ENCODE results near the gene KMT2D. TPM values are rescaled to one million over a fixed set of nuclear protein-coding genes. Genes with fewer than 3 reads are reported as not detected.

Gene KMT2D
- total RNA-seq, 2 donors from 2014 or later = 137 to 139 TPM

GRCh38 chr12:49021292-49021915 lies 39.2 kb downstream of the KMT2D start:
- no peaks in the 10 kb centered on the region for H3K9me3 ChIP-seq (ENCODE audit: control insufficient read depth, low read length, poor library complexity, severe bottlenecking)
- peaks cover 13% of the 10 kb centered on the region for H3K36me3 Mint-ChIP-seq (ENCODE audit: low read depth)
- ATAC-seq = no peak
- H3K27ac Mint-ChIP-seq = peak overlapping the region; percentile 91
- no peaks in the 10 kb centered on the region for H3K27me3 Mint-ChIP-seq
- H3K4me3 Mint-ChIP-seq = no peak overlapping the region
- no peak for DNase-seq
- H3K4me1 Mint-ChIP-seq = peaks cover 21% of the 10 kb centered on the region

DNA sequence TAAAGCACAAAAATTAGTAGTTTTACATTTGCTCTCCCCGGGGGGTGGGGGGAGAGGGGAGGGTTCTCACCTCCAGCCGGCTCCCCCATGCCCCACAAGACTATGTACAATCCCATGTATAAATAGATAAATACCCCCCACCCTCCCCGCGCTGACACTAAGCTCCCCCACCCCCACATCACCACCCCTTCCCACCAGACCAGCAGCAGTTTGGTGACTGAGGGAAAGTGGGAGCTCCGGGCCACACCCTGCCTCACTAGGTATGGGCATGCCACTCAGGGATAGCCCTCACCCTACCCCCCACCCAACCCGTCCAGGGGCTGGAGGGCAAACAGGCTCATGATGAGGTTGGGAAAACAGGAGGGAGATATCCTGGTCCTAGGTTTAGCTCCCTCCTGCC lies 40.2 kb downstream of the KMT2D start:
- peak overlapping the region; percentile 99 for H3K27ac Mint-ChIP-seq
- H3K4me1 Mint-ChIP-seq = peaks cover 28% of the 10 kb centered on the region
- DNase-seq (no peak), ATAC-seq (no peak)
- no peaks in the 10 kb centered on the region for H3K9me3 ChIP-seq (ENCODE audit: control insufficient read depth, low read length, poor library complexity, severe bottlenecking)
- no peak overlapping the region for H3K4me3 Mint-ChIP-seq
- peaks cover 16% of the 10 kb centered on the region for H3K36me3 Mint-ChIP-seq (ENCODE audit: low read depth)
- H3K27me3 Mint-ChIP-seq = no peaks in the 10 kb centered on the region

DNA sequence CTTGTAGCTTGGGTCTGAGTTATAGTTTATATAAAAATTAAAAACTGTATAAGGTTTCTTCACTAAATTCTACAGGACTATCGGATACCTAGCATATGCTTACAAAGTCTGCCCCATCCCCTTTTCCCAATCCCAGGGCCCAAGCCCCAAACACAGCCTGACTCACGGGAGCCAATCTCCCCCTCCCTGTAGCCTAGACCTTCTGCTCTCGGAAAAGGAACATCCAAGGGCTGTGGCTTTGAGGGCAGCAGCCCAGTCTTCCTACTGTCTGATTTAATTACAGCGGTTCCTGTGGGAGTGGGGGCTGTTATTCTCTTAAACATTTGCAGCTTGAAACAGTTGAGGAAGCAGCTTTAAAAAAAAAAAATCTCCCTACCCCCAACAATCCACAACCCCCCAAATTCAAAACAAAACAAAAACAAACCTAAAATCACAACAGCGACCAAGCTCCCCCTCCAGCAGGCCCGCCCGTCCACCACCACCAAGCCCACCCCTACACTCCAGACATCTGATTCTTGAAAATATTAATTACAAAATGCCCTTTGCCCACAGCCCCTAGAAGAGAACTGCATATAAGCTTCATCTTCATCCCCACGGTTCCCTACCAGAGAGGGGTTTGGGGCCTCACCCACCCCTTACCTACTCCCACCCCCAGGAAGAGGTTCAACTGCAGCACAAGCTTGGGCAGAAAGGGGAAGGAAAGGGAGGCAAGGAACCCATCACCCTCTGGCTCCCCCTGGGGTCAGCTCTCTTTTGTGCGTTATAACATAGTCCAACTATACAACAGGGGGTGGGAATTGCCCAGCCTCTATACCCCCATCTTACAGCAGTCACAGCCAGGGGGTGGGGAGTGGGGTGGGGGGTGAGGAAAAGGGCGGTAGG lies 40.9 kb downstream of the KMT2D start:
- Mint-ChIP-seq H3K4me1 (peaks cover 32% of the 10 kb centered on the region), H3K27me3 (no peaks in the 10 kb centered on the region), H3K36me3 (ENCODE audit: low read depth) (peaks cover 16% of the 10 kb centered on the region), H3K4me3 (peak overlapping the region; percentile 49), H3K27ac (peak overlapping the region; percentile 99)
- DNase-seq (peak in 1 of 3 donors; percentile 36), ATAC-seq (no peak)
- H3K9me3 ChIP-seq (ENCODE audit: control insufficient read depth, low read length, poor library complexity, severe bottlenecking) = no peaks in the 10 kb centered on the region

- Mint-ChIP-seq H3K27ac (peak overlapping the region; percentile 99), H3K4me1 (peaks cover 36% of the 10 kb centered on the region), H3K27me3 (no peaks in the 10 kb centered on the region), H3K36me3 (ENCODE audit: low read depth) (peaks cover 16% of the 10 kb centered on the region), H3K4me3 (peak overlapping the region; percentile 92)
- peak; percentile 39 for ATAC-seq
- DNase-seq = no peak
- H3K9me3 ChIP-seq (ENCODE audit: control insufficient read depth, low read length, poor library complexity, severe bottlenecking) = no peaks in the 10 kb centered on the region
Measured at GRCh38 chr12:49019120-49019430, 41.5 kb downstream of the KMT2D start.

DNA sequence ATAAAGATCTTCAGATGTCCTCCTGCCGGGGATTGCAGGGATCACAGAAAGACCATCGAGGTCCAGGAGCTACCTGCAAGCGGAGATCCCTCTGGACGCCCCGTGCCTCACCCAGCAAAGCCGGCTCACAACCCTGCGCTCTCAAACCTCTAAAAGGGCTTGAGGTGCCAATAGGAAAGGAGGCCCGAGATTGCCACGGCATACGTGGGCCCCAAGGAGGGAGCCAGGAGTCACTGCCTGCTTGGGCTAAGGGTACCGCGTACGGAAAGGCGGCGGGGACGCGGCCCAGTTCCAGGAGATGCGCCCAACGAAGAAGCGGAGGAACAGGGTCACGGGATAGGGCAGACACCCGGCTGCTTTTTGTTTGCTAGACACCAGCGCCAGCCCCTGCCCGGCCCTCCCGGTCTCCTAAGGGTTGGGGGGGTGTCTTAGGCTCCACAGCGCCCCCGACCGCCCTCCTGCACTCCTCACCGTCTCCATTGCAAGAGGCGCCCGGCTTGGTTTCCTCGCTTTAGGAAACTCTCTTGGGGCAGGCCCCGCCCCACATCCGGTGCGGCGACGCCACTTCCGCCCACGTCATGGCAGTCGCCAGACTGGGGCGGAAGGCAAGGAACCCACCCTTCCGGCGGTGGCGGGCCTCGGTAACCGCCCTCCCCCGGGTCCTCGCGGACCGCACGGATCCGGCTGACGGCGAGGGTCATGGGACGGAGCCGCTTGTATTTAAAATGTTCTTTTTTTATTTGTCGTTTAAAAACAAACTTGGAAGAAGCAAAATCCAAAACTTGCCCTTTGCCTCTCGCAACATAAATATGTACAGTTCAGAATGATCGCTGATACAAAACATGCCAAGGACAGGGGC lies 42.1 kb downstream of the KMT2D start, which contains the start of gene PRKAG1:
Gene PRKAG1, minus strand, starts transcription at position 516 of the 859 bp plus-strand sequence. Its CDS starts 36 bp downstream, at position 480.
- DNase-seq (peak; percentile 92 to 97 (median 96)), ATAC-seq (peak; percentile 92)
- peaks cover 36% of the 10 kb centered on the region for H3K4me1 Mint-ChIP-seq
- H3K27me3 Mint-ChIP-seq = no peaks in the 10 kb centered on the region
- H3K27ac Mint-ChIP-seq = peak within 1 kb of the TSS; percentile 99
- peak within 1 kb of the TSS; percentile 92 for H3K4me3 Mint-ChIP-seq
- H3K9me3 ChIP-seq (ENCODE audit: control insufficient read depth, low read length, poor library complexity, severe bottlenecking) = no peaks in the 10 kb centered on the region
- H3K36me3 Mint-ChIP-seq (ENCODE audit: low read depth) = peaks cover 16% of the 10 kb centered on the region

DNA sequence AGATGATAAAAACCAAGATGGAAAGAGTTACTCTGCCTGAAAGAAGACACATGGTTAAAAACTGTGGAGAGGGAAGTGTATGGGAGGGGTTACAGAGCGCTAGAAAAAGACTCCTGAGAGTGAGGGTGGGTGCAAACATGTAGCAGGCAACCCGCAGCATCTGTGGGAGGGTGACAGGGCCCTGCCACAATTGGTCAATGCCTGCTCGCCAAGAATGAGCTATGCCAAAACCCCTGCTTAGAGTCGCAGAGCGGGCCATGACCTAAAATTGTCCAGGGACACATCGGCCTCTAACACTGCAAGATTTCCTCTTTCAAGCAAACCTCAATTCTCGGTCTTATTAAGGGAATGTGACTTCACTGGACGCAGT lies 42.7 kb downstream of the KMT2D start:
- peak overlapping the region; percentile 92 for H3K4me3 Mint-ChIP-seq
- peaks cover 36% of the 10 kb centered on the region for H3K4me1 Mint-ChIP-seq
- H3K36me3 Mint-ChIP-seq (ENCODE audit: low read depth) = peaks cover 16% of the 10 kb centered on the region
- peak overlapping the region; percentile 99 for H3K27ac Mint-ChIP-seq
- DNase-seq (no peak), ATAC-seq (no peak)
- H3K27me3 Mint-ChIP-seq = no peaks in the 10 kb centered on the region
- H3K9me3 ChIP-seq (ENCODE audit: control insufficient read depth, low read length, poor library complexity, severe bottlenecking) = no peaks in the 10 kb centered on the region

- Mint-ChIP-seq H3K4me1 (peaks cover 36% of the 10 kb centered on the region), H3K27me3 (no peaks in the 10 kb centered on the region), H3K27ac (no peak overlapping the region), H3K36me3 (ENCODE audit: low read depth) (peaks cover 10% of the 10 kb centered on the region), H3K4me3 (no peak overlapping the region)
- H3K9me3 ChIP-seq (ENCODE audit: control insufficient read depth, low read length, poor library complexity, severe bottlenecking) = no peaks in the 10 kb centered on the region
- no peak for ATAC-seq
- DNase-seq = no peak
Measured at GRCh38 chr12:49015196-49015595, 45.4 kb downstream of the KMT2D start.

GRCh38 chr12:49014547-49014946 lies 46.0 kb downstream of the KMT2D start:
- DNase-seq (no peak), ATAC-seq (no peak)
- H3K4me1 Mint-ChIP-seq = peaks cover 33% of the 10 kb centered on the region
- H3K27ac Mint-ChIP-seq = no peak overlapping the region
- H3K27me3 Mint-ChIP-seq = no peaks in the 10 kb centered on the region
- peaks cover 12% of the 10 kb centered on the region for H3K36me3 Mint-ChIP-seq (ENCODE audit: low read depth)
- no peaks in the 10 kb centered on the region for H3K9me3 ChIP-seq (ENCODE audit: control insufficient read depth, low read length, poor library complexity, severe bottlenecking)
- H3K4me3 Mint-ChIP-seq = no peak overlapping the region

- Mint-ChIP-seq H3K36me3 (ENCODE audit: low read depth) (peaks cover 12% of the 10 kb centered on the region), H3K27ac (no peak overlapping the region), H3K27me3 (no peaks in the 10 kb centered on the region)
Measured at GRCh38 chr12:49013428-49013827, 47.2 kb downstream of the KMT2D start.

GRCh38 chr12:49012739-49013138 lies 47.9 kb downstream of the KMT2D start:
- no peaks in the 10 kb centered on the region for H3K9me3 ChIP-seq (ENCODE audit: control insufficient read depth, low read length, poor library complexity, severe bottlenecking)
- no peak overlapping the region for H3K27ac Mint-ChIP-seq
- peaks cover 12% of the 10 kb centered on the region for H3K36me3 Mint-ChIP-seq (ENCODE audit: low read depth)
- DNase-seq (no peak), ATAC-seq (no peak)
- no peaks in the 10 kb centered on the region for H3K27me3 Mint-ChIP-seq
- peaks cover 21% of the 10 kb centered on the region for H3K4me1 Mint-ChIP-seq
- H3K4me3 Mint-ChIP-seq = no peak overlapping the region

More at GRCh38 chr12:49013428-49013827, 47.2 kb downstream of the KMT2D start:
- ATAC-seq = no peak
- no peak for DNase-seq
- H3K4me3 Mint-ChIP-seq = no peak overlapping the region
- H3K9me3 ChIP-seq (ENCODE audit: control insufficient read depth, low read length, poor library complexity, severe bottlenecking) = no peaks in the 10 kb centered on the region
- H3K4me1 Mint-ChIP-seq = peaks cover 27% of the 10 kb centered on the region

Other genes starting within 250 kb of the KMT2D start
- gene CACNB3, start 242.3 kb downstream of the KMT2D start, total RNA-seq = 1 to 10 TPM; 6.5 to 8.0 TPM
- gene DDX23, start 208.6 kb downstream of the KMT2D start, total RNA-seq = 10 to 100 TPM; 61.7 to 76.3 TPM
- gene RND1, start 194.9 kb downstream of the KMT2D start, total RNA-seq = 1 to 10 TPM; 6.0 to 8.2 TPM
- gene FKBP11, start 135.3 kb downstream of the KMT2D start, total RNA-seq = 100 to 1,000 TPM; 132 to 145 TPM
- gene ARF3, start 103.3 kb downstream of the KMT2D start, total RNA-seq = 100 to 1,000 TPM in 1 of 2 donors, 10 to 100 TPM in 1; 80.1 to 111 TPM
- gene WNT10B, start 89.1 kb downstream of the KMT2D start, total RNA-seq = 10 to 100 TPM; 13.8 to 17.6 TPM
- 1 to 10 TPM; 2.2 to 2.3 TPM for gene WNT1, start 82.5 kb downstream of the KMT2D start, total RNA-seq
- under 1 TPM; 0.62 to 0.70 TPM for gene DDN, start 61.4 kb downstream of the KMT2D start, total RNA-seq
- gene PRKAG1, start 42.0 kb downstream of the KMT2D start, total RNA-seq = 10 to 100 TPM; 41.4 to 47.7 TPM
- gene RHEBL1, start 9.2 kb upstream of the KMT2D start, total RNA-seq = 1 to 10 TPM; 7.9 to 8.1 TPM
- under 1 TPM; 0.17 to 0.44 TPM for gene DHH, start 34.0 kb upstream of the KMT2D start, total RNA-seq
- 100 to 1,000 TPM; 257 to 270 TPM for gene LMBR1L, start 50.1 kb upstream of the KMT2D start, total RNA-seq
- 100 to 1,000 TPM; 137 to 159 TPM for gene TUBA1B, start 70.6 kb upstream of the KMT2D start, total RNA-seq
- gene TUBA1A, start 128.3 kb upstream of the KMT2D start, total RNA-seq = 100 to 1,000 TPM; 282 to 416 TPM
- 10 to 100 TPM; 49.7 to 66.7 TPM for gene TUBA1C, start 204.3 kb upstream of the KMT2D start, total RNA-seq
- not detected for gene PRPH, start 234.4 kb upstream of the KMT2D start, total RNA-seq

Measured in T-helper 17 cell (primary cell).